ENCODE results near the gene SYT8.

The SYT8 gene

DNA sequence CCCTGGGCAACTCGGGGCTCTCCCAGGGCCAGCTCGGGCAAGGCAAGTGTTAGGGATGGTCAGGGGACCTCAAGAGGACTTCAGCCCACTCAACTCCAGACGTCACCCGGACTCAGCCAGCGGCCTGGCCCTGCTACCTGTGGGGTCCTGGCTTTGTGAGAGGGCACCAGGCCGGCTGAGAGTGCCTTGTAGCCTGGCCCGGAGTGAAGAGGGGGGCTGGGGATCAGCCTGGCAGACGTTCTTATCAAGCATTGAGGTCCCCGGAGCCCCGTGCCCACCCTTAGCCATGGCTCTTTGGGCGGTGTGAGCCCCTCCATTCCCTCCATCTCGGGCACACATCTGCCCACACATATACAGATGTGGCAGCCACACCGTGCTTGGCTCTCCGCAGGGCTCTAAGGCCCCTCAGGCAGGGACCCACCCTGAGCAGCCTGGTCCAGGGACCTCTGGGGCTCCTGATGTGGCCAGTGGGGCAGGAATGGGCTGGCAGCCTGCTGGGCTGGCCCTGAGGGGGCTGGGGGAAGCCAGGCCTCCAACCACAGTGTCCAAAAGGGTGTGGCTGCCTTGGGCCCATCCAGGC, 33.4 kb downstream of the SYT8 start:
- Histone ChIP-seq H3F3A (ENCODE audit: insufficient read depth, low read length) (no peaks in the 10 kb centered on the region), H3K27ac (ENCODE audit: low read length) (no peak overlapping the region), H2AFZ (ENCODE audit: low read length) (no peak overlapping the region), H3K9ac (ENCODE audit: low read length) (no peak overlapping the region), H3K79me2 (ENCODE audit: low read length) (peaks cover 18% of the 10 kb centered on the region), H3K9me3 (replicated peaks; ENCODE audit: insufficient read depth, low read length) (no peaks in the 10 kb centered on the region), H3K36me3 (replicated peaks; ENCODE audit: insufficient read depth, low read length) (no peaks in the 10 kb centered on the region), H3K4me1 (ENCODE audit: low read length) (no peaks in the 10 kb centered on the region), H4K20me1 (ENCODE audit: insufficient read depth, low read length) (no peaks in the 10 kb centered on the region), H3K9me2 (replicated peaks; ENCODE audit: insufficient read depth, low read length) (no peaks in the 10 kb centered on the region), H3K4me2 (ENCODE audit: low read depth, low read length) (no peak overlapping the region), H3K4me3 (ENCODE audit: low read length) (no peak overlapping the region), H3K27me3 (replicated peaks; ENCODE audit: insufficient read depth, low read length) (0 out of 2 replicates have a peak, but pooled peaks cover 5% of the 10 kb centered on the region)
- no peak for DNase-seq
- no peak for TF ChIP-seq EZH2 (optimal IDR thresholded peaks at IDR 0.05; ENCODE audit: low read depth, low read length)

DNA sequence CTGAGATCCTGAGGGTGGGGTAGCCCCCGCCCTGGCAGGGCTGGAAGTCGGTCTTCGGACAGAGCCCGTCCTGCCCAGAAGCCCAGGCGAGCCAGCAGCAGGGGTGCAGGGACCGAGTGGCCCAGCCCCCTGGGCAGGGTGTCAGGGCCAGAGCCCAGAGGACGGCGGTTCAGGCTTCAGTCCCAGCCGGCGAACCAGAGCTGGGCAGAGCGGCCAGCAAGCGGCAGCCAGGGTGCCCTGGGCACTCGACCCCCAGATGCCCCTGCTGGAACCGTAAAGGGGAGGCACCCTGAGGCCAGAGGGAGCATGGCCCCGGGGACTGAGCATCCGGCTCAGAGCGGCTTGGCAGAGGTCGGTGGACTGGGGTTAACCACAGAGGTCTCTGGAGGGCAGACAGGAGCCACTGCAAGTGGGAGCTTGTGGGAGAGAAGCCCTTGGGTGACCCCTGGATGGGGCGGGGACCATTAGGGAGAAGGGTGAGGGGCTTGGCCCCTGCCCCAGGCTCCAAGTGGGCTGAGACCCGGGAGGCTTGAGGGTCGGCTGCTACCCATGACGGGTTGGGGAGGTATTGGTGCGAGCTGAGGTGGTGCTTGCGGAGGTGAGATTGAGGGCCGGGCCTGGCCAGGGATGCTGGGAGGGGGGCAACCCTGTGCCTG, 34.0 kb downstream of the SYT8 start:
- TF ChIP-seq, protein P1, sequence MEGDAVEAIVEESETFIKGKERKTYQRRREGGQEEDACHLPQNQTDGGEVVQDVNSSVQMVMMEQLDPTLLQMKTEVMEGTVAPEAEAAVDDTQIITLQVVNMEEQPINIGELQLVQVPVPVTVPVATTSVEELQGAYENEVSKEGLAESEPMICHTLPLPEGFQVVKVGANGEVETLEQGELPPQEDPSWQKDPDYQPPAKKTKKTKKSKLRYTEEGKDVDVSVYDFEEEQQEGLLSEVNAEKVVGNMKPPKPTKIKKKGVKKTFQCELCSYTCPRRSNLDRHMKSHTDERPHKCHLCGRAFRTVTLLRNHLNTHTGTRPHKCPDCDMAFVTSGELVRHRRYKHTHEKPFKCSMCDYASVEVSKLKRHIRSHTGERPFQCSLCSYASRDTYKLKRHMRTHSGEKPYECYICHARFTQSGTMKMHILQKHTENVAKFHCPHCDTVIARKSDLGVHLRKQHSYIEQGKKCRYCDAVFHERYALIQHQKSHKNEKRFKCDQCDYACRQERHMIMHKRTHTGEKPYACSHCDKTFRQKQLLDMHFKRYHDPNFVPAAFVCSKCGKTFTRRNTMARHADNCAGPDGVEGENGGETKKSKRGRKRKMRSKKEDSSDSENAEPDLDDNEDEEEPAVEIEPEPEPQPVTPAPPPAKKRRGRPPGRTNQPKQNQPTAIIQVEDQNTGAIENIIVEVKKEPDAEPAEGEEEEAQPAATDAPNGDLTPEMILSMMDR (IDR thresholded peaks at IDR 0.05; ENCODE audit: low read length) = no peak
- TF ChIP-seq EZH2phosphoT487 (IDR thresholded peaks at IDR 0.05; ENCODE audit: low read length) (no peak), EZH2 (optimal IDR thresholded peaks at IDR 0.05; ENCODE audit: low read depth, low read length) (no peak)
- H3K27ac ChIP-seq (ENCODE audit: low read length) = no peak overlapping the region
- no peak overlapping the region for H3K4me3 ChIP-seq (ENCODE audit: low read length)
- peaks cover 12% of the 10 kb centered on the region for H3K79me2 ChIP-seq (ENCODE audit: low read length)
- no peaks in the 10 kb centered on the region for H3K36me3 ChIP-seq (replicated peaks; ENCODE audit: insufficient read depth, low read length)
- no peak for DNase-seq
- H3K9ac ChIP-seq (ENCODE audit: low read length) = no peak overlapping the region
- H3K9me2 ChIP-seq (replicated peaks; ENCODE audit: insufficient read depth, low read length) = no peaks in the 10 kb centered on the region
- H3K27me3 ChIP-seq (replicated peaks; ENCODE audit: insufficient read depth, low read length) = 0 out of 2 replicates have a peak, but pooled peaks cover 5% of the 10 kb centered on the region
- H3K4me2 ChIP-seq (ENCODE audit: low read depth, low read length) = no peak overlapping the region
- no peaks in the 10 kb centered on the region for H3F3A ChIP-seq (ENCODE audit: insufficient read depth, low read length)
- no peak overlapping the region for H2AFZ ChIP-seq (ENCODE audit: low read length)
- H3K9me3 ChIP-seq (replicated peaks; ENCODE audit: insufficient read depth, low read length) = no peaks in the 10 kb centered on the region
- no peaks in the 10 kb centered on the region for H4K20me1 ChIP-seq (ENCODE audit: insufficient read depth, low read length)
- H3K4me1 ChIP-seq (ENCODE audit: low read length) = no peaks in the 10 kb centered on the region

DNA sequence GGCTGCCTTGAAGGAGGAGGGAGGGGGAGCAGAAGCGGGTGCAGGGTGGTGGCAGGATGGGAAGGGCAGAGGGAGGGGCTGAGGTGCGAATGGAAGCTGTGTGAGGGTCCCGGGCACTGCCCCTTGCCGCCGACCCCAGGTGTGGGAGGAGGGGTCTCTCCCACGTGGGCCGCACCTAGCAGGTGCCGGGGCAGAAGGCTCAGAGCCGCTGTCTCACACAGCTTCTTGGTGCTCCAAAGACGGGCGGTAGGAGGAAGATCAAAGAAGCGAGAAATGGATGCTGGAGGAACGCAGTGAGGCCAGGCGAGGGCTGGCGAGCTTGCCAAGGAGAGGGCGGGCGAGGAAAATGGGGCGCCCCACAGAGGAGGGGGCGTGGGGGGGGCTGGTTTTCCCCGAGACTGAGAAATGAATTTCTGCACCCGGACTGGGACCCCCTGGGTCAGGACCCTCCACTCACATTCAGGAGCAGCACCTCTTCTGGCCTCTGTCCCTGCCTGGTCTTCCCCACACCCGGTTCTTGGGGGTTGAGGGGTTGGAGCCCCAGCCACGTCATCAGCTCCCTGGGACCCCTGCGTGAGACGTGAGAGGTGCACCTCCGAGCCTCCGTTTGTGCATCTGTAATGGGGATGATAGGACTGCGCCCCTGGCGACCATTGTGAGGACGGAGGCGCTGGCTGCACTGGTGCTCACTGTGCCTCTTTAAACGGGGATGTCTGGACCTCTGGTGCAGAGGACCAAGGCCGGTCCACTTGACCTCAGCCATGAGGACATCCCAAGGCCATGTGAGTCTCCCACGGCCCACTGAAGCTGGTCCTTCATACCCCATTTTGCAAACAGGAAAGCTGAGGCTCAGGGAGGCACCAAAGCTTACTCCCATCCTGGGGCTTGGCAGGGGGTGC, 34.9 kb downstream of the SYT8 start:
- Histone ChIP-seq H3K9me2 (replicated peaks; ENCODE audit: insufficient read depth, low read length) (no peaks in the 10 kb centered on the region), H3K4me3 (ENCODE audit: low read length) (no peak overlapping the region), H3K9ac (ENCODE audit: low read length) (no peak overlapping the region), H3K36me3 (replicated peaks; ENCODE audit: insufficient read depth, low read length) (no peaks in the 10 kb centered on the region), H4K20me1 (ENCODE audit: insufficient read depth, low read length) (no peaks in the 10 kb centered on the region), H3K9me3 (replicated peaks; ENCODE audit: insufficient read depth, low read length) (no peaks in the 10 kb centered on the region), H3K4me1 (ENCODE audit: low read length) (no peaks in the 10 kb centered on the region), H3K79me2 (ENCODE audit: low read length) (peaks cover 12% of the 10 kb centered on the region), H2AFZ (ENCODE audit: low read length) (no peak overlapping the region), H3K4me2 (ENCODE audit: low read depth, low read length) (no peak overlapping the region), H3F3A (ENCODE audit: insufficient read depth, low read length) (no peaks in the 10 kb centered on the region), H3K27me3 (replicated peaks; ENCODE audit: insufficient read depth, low read length) (0 out of 2 replicates have a peak, but pooled peaks cover 5% of the 10 kb centered on the region), H3K27ac (ENCODE audit: low read length) (no peak overlapping the region)
- TF ChIP-seq EZH2 (optimal IDR thresholded peaks at IDR 0.05; ENCODE audit: low read depth, low read length) (no peak), EZH2phosphoT487 (IDR thresholded peaks at IDR 0.05; ENCODE audit: low read length) (no peak)
- TF ChIP-seq, protein P1 (IDR thresholded peaks at IDR 0.05; ENCODE audit: low read length) = no peak
- DNase-seq = no peak

Measured in MM.1S (cell line).